ENCODE results near the gene KCNJ14. TPM values are rescaled to one million over a fixed set of nuclear protein-coding genes. Genes with fewer than 3 reads are reported as not detected.

The KCNJ14 gene
- total RNA-seq, 1 donor from 2014 or later: 1.8 TPM

- intact Hi-C loops (cut with micrococcal nuclease): loop anchor here (1.0 to 2.0 kb wide), 7 partner anchors 24 to 139 kb away; partner anchors contain the start of genes GRWD1, KDELR1 and TMEM143
Observed at GRCh38 chr19:48468772-48469288, 13.5 kb downstream of the KCNJ14 start.

- intact Hi-C loops (cut with micrococcal nuclease): loop anchor here (1.0 to 2.0 kb wide), 7 partner anchors 23 to 139 kb away; partner anchors contain the start of genes GRWD1, KDELR1 and TMEM143
Observed at GRCh38 chr19:48469289-48469881, 14.0 kb downstream of the KCNJ14 start, which contains the start of gene CYTH2. CYTH2 (plus strand) TSS chr19:48469369; CDS start chr19:48469508, 139 bp downstream.

- intact Hi-C loops (cut with micrococcal nuclease): loop anchor here (1.0 to 2.0 kb wide), 7 partner anchors 23 to 140 kb away; partner anchors contain the start of genes GRWD1, KDELR1 and TMEM143
Observed at GRCh38 chr19:48469934-48470680, 14.7 kb downstream of the KCNJ14 start.

DNA sequence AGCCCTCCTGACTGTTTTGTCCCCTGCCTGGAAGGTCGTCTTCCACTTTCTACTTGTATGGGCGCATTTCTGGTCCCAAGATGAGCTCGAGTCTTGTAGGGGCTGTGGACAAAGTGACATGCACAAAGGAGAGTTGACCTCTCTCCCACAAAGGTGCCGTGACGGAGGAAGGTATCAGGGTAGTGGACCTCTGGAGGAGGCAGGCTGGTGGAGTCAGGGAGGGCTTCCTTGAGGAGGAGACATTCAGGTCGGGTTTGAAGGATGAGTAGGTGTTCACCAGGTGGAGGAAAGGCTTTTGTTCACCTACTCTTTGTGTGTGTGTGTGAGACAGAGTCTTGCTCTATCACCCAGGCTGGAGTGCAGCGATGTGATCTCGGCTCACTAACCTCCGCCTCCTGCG, 15.5 kb downstream of the KCNJ14 start:
- intact Hi-C loops (cut with micrococcal nuclease): no loop called here

- intact Hi-C loops (cut with micrococcal nuclease): no loop called here
Observed at GRCh38 chr19:48471836-48472235, 16.5 kb downstream of the KCNJ14 start.

- intact Hi-C loops (cut with micrococcal nuclease): no loop called here
Observed at GRCh38 chr19:48473161-48473966, 18.0 kb downstream of the KCNJ14 start.

GRCh38 chr19:48474084-48474592, 18.8 kb downstream of the KCNJ14 start:
- intact Hi-C loops (cut with micrococcal nuclease): no loop called here

DNA sequence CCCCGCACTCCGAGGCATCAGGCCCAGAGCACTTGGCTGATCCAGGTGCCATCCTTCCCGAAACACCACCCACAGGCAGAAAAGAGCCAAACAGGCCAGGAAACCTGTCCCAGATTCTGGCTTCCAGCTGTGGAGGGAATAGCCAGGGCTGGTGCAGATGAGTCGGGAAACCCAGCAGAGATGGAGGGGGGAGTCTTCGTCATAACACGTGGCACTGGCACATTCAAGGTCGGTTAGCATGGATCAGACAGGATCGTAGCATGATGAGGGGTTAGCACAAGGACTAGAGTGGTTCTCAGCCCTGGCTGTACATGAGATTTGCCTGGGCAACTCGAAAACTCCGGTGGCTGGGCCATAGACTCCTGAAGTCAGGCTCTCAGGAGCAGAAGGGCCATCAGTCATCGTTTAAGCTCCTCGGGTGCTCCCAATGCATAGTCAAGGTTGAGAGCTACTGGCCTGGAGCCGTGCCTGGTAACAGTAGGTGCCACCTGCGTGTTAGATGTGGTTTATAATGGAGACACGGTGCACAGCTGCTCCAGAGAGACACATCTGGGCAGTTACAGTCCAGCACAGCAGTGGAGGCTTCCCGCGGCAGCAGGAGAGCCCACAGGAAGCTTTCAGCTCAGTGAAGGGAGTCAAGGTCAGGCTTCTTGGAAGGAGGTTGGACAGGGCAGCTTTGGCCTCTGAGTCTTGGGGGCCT, 20.1 kb downstream of the KCNJ14 start:
- intact Hi-C loops (cut with micrococcal nuclease): no loop called here

DNA sequence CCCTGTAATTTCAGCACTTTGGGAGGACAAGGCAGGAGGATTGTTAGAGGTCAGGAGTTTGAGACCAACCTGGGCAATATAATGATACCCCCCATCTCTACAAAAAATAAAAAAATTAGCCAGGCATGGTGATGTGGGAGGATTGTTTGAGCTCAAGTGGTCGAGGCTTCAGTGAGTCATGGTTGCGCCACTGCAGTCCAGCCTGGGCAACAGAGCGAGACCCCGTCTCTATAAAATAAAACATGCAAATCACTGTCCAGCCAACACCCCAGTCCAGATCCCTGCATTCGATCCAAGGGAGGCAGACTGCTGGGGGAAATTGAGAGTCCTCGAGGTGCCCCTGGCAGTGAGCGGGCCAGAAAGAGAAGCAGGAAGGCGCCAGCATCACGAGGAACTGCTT, 20.8 kb downstream of the KCNJ14 start:
- intact Hi-C loops (cut with micrococcal nuclease): no loop called here

DNA sequence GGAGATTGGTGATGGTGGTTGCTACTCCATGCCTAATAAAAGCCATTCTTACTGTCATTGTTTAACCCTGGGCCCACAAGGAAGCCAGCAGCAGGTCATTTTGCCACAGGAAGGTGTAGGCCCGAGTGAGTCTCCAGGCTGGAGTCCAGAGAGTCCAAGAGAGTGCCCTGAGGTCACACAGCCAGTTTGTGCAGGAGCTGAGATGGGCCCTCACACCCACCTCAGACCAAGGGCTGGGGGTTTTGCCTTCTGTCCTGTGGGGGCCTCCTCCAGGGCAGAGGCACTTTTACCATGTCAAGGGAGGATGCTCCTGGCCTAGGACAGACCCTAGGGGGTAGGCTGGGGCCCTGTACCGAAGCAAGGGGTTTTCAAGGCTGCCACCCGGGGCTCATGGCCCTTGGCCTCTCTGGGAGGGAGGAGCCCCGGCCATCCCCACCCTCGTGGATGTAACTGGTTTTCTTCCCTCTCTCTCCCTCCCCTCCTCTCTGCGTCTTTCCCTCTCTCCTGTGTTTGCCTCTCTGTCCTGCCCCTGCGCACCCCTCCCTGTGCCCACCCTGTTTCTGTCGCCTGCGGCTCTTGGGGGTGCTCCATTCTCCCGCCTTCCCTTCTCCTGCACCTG, 21.8 kb downstream of the KCNJ14 start:
- intact Hi-C loops (cut with micrococcal nuclease): no loop called here

GRCh38 chr19:48477698-48478338, 22.4 kb downstream of the KCNJ14 start:
- intact Hi-C loops (cut with micrococcal nuclease): no loop called here

GRCh38 chr19:48478339-48479256, 23.2 kb downstream of the KCNJ14 start:
- intact Hi-C loops (cut with micrococcal nuclease): no loop called here

DNA sequence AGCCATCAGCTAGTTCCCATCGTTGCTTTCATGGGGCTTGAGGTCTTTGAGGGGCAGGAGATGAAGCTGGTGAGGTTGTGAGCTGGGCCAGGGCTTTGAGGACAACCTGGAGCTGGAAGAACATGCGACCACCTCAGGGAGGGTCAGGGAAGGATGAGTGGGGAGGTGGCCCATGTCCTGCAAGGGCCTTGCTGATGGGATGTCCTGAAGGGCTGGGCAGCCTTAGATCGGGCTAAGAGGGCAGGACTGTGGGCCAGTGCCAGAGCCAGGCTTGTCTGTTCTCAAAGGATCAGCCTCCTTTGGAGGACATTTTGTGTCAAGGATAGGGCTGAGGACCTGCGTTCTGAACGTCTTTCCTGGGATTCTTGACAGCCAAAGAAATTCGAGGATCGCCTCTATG, 24.3 kb downstream of the KCNJ14 start:
- intact Hi-C loops (cut with micrococcal nuclease): no loop called here

DNA sequence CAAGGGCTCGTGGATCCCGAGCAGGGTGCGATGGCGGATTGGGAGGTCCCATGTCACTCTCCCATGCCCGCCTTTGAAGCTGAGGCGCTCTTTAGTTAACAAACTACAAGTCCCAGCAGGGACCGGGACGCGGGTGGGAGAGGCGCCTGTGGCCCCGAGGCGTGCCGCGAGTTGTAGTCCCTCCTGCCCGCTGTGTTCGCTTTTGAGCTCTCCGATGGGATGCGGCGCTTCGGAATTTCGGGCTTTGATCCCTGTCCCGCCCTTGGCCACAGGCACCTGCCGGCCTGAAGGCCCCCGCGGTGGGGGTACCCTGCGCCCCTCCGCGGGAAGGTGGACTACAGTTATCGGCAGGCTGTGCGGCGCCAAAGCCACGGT, 24.8 kb downstream of the KCNJ14 start:
- intact Hi-C loops (cut with micrococcal nuclease): no loop called here

- intact Hi-C loops (cut with micrococcal nuclease): no loop called here
Observed at GRCh38 chr19:48480558-48481500, 25.5 kb downstream of the KCNJ14 start.

DNA sequence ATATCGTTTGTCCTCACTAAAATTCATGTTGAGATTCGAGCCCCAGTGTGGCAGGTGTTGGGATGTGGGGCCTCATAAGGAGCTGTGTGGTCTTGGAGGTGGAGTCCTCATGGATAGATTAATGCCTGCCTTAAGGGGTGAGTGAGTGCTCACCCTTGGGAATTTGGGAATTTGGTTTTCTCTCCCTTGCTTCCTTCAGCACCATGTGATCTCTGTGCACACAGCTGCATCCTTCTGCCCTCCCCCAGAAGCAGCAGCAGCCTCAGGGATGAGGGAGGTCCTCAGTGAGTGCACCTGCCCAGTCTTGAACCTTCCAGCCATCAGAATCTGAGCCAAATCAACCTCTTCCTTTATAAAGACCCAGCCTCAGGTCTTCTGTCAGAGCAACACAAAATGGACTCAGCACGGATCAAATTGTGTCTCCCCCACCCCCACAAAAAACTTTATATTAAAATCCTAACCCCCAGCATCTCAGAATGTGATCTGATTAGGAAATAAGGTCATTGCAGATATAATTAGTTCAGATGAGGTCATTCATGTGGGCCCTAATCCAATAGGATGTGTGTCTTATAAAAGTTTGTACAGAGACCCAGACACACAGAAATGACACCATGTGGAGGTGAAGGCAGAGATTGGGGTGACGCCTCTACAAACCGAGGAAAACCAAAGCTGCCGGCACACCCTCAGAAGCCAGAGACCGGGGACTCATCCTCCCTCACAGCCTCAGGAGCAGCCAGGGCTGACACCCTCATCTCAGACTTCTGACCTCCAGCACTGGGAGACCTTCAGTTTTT, 26.7 kb downstream of the KCNJ14 start:
- intact Hi-C loops (cut with micrococcal nuclease): no loop called here

- intact Hi-C loops (cut with micrococcal nuclease): no loop called here
Observed at GRCh38 chr19:48483301-48483700, 27.9 kb downstream of the KCNJ14 start.
